ENCODE measurements around the gene MGP. TPM values are rescaled to one million over a fixed set of nuclear protein-coding genes. Genes with fewer than 3 reads are reported as not detected.

MGP gene
- total and polyA plus RNA-seq, 2 experiments from 2014 or later, result 0.60 TPM; not detected in 1

DNA sequence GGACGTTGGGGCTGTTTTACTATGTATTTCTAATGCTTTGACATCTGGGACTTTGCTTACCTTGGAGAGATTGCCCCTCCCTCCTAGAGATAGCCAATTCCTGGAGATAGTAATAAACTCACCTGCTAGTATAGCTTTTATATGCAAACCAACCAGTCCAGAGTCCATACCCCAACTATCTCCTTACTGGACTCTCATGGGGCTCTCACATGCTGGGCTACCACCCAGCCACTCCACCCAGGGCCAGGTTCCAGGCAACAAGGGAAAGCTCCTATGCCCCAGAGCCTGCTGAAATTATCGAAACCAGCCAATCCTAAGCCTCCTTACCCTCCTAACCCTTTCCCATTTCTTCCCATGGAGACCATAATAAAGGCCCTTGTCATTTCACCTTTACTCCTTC lies 25.5 kb upstream of the MGP start (continued):
- TF ChIP-seq, protein P1, sequence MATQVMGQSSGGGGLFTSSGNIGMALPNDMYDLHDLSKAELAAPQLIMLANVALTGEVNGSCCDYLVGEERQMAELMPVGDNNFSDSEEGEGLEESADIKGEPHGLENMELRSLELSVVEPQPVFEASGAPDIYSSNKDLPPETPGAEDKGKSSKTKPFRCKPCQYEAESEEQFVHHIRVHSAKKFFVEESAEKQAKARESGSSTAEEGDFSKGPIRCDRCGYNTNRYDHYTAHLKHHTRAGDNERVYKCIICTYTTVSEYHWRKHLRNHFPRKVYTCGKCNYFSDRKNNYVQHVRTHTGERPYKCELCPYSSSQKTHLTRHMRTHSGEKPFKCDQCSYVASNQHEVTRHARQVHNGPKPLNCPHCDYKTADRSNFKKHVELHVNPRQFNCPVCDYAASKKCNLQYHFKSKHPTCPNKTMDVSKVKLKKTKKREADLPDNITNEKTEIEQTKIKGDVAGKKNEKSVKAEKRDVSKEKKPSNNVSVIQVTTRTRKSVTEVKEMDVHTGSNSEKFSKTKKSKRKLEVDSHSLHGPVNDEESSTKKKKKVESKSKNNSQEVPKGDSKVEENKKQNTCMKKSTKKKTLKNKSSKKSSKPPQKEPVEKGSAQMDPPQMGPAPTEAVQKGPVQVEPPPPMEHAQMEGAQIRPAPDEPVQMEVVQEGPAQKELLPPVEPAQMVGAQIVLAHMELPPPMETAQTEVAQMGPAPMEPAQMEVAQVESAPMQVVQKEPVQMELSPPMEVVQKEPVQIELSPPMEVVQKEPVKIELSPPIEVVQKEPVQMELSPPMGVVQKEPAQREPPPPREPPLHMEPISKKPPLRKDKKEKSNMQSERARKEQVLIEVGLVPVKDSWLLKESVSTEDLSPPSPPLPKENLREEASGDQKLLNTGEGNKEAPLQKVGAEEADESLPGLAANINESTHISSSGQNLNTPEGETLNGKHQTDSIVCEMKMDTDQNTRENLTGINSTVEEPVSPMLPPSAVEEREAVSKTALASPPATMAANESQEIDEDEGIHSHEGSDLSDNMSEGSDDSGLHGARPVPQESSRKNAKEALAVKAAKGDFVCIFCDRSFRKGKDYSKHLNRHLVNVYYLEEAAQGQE (IDR thresholded peaks at IDR 0.05; ENCODE audit: unreplicated experiment), result no peak
- TF ChIP-seq NANOG (IDR thresholded peaks at IDR 0.05; ENCODE audit: borderline replicate concordance) (no peak), JUNB (IDR thresholded peaks at IDR 0.05; ENCODE audit: unreplicated experiment) (no peak), EZH2 (IDR thresholded peaks at IDR 0.05; ENCODE audit: low read depth, unreplicated experiment) (no peak), ZNF331 (CRISPR knock-in tag; IDR thresholded peaks at IDR 0.05; ENCODE audit: low read depth) (no peak), POLR2AphosphoS5 (IDR thresholded peaks at IDR 0.05; ENCODE audit: low read depth) (no peak), EZH2phosphoT487 (IDR thresholded peaks at IDR 0.05; ENCODE audit: unreplicated experiment) (no peak)

DNA sequence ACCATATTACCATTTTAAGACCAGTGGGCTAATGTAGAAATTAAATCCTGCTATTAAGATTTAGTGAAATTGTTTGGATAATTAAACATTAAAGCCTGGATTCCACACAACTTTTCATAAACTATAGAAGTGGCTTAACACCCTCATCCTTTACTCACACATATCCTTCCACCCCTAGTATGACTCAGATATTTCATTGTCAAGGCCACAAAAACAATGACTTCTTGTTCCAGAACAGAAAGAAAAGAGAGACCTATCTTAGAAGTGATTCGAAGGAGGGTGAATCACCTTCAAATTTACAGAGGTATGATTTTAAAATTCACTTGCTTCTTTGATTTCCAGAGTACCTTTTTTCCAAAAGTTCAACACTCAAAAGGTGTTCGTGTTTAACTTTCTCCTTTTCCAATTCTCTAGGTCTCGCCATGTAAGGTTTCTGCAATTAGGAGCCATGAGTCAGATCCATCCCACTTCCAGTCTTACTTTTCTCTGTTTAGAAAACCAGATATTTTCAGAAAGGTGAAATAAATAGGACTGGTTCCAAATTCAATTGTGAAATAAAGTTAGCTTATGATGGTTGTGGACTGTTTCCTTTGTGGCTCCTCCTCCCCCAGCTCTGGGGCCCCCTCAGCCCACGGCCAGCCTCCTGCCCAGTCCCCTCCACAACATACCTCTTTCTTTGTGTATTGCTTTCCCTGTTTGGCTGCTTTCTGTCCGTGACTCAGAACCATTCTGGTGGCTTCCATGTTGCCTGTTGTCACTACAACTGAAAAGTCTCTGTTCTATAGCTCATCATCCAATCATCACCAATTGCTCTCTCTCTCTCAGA lies 24.6 kb upstream of the MGP start:
- Histone ChIP-seq H2AFZ (no peak overlapping the region), H3K4me1 (ENCODE audit: insufficient read depth) (no peaks in the 10 kb centered on the region), H4K20me1 (replicated peaks; ENCODE audit: insufficient read depth) (no peaks in the 10 kb centered on the region), H3K27me3 (ENCODE audit: insufficient read depth) (no peaks in the 10 kb centered on the region), H3K79me2 (replicated peaks; ENCODE audit: insufficient read depth) (no peaks in the 10 kb centered on the region), H3K36me3 (ENCODE audit: insufficient read depth) (no peaks in the 10 kb centered on the region), H3K4me3 (no peak overlapping the region), H3K9me2 (ENCODE audit: insufficient read depth) (0 out of 2 replicates have a peak, but pooled peaks cover 8% of the 10 kb centered on the region), H3F3A (replicated peaks; ENCODE audit: low read depth) (no peaks in the 10 kb centered on the region), H3K4me2 (no peak overlapping the region), H3K27ac (ENCODE audit: low read depth) (no peak overlapping the region)
- no peak for DNase-seq (ENCODE audit: low spot score)
- H3K4me1 Mint-ChIP-seq, result no peaks in the 10 kb centered on the region
- no peaks in the 10 kb centered on the region for H3K27me3 Mint-ChIP-seq (ENCODE audit: insufficient read depth, low read depth, poor library complexity)
- ATAC-seq, result no peak
- no peak overlapping the region for H3K4me3 Mint-ChIP-seq
- H3K27ac Mint-ChIP-seq, result no peak overlapping the region
- H3K9me3 Mint-ChIP-seq, result no peaks in the 10 kb centered on the region
- H3K36me3 Mint-ChIP-seq (ENCODE audit: low read depth), result no peaks in the 10 kb centered on the region
- TF ChIP-seq, protein P2, sequence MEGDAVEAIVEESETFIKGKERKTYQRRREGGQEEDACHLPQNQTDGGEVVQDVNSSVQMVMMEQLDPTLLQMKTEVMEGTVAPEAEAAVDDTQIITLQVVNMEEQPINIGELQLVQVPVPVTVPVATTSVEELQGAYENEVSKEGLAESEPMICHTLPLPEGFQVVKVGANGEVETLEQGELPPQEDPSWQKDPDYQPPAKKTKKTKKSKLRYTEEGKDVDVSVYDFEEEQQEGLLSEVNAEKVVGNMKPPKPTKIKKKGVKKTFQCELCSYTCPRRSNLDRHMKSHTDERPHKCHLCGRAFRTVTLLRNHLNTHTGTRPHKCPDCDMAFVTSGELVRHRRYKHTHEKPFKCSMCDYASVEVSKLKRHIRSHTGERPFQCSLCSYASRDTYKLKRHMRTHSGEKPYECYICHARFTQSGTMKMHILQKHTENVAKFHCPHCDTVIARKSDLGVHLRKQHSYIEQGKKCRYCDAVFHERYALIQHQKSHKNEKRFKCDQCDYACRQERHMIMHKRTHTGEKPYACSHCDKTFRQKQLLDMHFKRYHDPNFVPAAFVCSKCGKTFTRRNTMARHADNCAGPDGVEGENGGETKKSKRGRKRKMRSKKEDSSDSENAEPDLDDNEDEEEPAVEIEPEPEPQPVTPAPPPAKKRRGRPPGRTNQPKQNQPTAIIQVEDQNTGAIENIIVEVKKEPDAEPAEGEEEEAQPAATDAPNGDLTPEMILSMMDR (conservative IDR thresholded peaks at IDR 0.05; ENCODE audit: low read depth in 2 of 2), result no peak
- TF ChIP-seq JUNB (IDR thresholded peaks at IDR 0.05; ENCODE audit: unreplicated experiment) (no peak), ZNF331 (CRISPR knock-in tag; IDR thresholded peaks at IDR 0.05; ENCODE audit: low read depth) (no peak), EZH2phosphoT487 (IDR thresholded peaks at IDR 0.05; ENCODE audit: unreplicated experiment) (no peak), EZH2 (IDR thresholded peaks at IDR 0.05; ENCODE audit: low read depth, unreplicated experiment) (no peak)
- TF ChIP-seq, protein P3, sequence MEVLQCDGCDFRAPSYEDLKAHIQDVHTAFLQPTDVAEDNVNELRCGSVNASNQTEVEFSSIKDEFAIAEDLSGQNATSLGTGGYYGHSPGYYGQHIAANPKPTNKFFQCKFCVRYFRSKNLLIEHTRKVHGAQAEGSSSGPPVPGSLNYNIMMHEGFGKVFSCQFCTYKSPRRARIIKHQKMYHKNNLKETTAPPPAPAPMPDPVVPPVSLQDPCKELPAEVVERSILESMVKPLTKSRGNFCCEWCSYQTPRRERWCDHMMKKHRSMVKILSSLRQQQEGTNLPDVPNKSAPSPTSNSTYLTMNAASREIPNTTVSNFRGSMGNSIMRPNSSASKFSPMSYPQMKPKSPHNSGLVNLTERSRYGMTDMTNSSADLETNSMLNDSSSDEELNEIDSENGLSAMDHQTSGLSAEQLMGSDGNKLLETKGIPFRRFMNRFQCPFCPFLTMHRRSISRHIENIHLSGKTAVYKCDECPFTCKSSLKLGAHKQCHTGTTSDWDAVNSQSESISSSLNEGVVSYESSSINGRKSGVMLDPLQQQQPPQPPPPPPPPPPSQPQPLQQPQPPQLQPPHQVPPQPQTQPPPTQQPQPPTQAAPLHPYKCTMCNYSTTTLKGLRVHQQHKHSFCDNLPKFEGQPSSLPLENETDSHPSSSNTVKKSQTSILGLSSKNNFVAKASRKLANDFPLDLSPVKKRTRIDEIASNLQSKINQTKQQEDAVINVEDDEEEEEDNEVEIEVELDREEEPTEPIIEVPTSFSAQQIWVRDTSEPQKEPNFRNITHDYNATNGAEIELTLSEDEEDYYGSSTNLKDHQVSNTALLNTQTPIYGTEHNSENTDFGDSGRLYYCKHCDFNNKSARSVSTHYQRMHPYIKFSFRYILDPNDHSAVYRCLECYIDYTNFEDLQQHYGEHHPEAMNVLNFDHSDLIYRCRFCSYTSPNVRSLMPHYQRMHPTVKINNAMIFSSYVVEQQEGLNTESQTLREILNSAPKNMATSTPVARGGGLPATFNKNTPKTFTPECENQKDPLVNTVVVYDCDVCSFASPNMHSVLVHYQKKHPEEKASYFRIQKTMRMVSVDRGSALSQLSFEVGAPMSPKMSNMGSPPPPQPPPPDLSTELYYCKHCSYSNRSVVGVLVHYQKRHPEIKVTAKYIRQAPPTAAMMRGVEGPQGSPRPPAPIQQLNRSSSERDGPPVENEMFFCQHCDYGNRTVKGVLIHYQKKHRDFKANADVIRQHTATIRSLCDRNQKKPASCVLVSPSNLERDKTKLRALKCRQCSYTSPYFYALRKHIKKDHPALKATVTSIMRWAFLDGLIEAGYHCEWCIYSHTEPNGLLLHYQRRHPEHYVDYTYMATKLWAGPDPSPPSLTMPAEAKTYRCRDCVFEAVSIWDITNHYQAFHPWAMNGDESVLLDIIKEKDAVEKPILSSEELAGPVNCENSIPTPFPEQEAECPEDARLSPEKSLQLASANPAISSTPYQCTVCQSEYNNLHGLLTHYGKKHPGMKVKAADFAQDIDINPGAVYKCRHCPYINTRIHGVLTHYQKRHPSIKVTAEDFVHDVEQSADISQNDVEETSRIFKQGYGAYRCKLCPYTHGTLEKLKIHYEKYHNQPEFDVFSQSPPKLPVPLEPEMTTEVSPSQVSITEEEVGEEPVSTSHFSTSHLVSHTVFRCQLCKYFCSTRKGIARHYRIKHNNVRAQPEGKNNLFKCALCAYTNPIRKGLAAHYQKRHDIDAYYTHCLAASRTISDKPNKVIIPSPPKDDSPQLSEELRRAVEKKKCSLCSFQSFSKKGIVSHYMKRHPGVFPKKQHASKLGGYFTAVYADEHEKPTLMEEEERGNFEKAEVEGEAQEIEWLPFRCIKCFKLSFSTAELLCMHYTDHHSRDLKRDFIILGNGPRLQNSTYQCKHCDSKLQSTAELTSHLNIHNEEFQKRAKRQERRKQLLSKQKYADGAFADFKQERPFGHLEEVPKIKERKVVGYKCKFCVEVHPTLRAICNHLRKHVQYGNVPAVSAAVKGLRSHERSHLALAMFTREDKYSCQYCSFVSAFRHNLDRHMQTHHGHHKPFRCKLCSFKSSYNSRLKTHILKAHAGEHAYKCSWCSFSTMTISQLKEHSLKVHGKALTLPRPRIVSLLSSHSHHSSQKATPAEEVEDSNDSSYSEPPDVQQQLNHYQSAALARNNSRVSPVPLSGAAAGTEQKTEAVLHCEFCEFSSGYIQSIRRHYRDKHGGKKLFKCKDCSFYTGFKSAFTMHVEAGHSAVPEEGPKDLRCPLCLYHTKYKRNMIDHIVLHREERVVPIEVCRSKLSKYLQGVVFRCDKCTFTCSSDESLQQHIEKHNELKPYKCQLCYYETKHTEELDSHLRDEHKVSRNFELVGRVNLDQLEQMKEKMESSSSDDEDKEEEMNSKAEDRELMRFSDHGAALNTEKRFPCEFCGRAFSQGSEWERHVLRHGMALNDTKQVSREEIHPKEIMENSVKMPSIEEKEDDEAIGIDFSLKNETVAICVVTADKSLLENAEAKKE (CRISPR knock-in tag; IDR thresholded peaks at IDR 0.05), result no peak

Data from GM23338 (cell line).